SH-SY5Y (cell line): ENCODE measurements around the gene TRDN.

ENCODE experiments used
- GATA2 ChIP-seq: IDR thresholded peaks from 2 replicates; pipeline ENCODE4 v1.6.1; 2011; ENCODE audit warnings: mild to moderate bottlenecking, low read depth, low read length
- GATA3 ChIP-seq: IDR thresholded peaks from 2 replicates; pipeline ENCODE4 v1.6.1; 2011; ENCODE audit warnings: low read depth, mild to moderate bottlenecking, low read length, moderate library complexity

DNA sequence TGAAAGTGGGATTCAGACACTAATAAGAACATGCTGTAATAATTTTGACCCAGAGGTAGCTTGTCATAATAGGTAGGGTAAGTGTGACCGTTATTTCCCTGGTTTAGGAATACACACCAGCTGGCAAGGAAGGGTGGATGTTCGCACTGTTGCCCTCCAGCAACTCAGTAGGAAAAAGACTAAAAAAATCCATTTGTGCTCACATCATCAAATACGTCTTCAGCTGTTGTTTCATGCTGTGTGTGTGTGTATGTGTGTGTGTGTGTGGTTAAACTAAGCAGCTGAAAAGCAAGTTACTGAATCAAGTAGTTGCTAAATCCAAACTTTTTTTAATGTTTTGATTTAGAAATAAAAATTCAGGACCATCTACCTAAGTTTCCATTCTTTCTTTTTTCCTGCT is 218.7 kb downstream of the TRDN start:
- TF ChIP-seq GATA3: no peak
- TF ChIP-seq GATA2: no peak
